ENCODE results near the gene DNTT. TPM values are rescaled to one million over a fixed set of nuclear protein-coding genes. Genes with fewer than 3 reads are reported as not detected.

The DNTT gene
- total and polyA plus RNA-seq, 5 experiments from 2014 or later, result not detected

GRCh38 chr10:96378741-96379140 is 74.5 kb downstream of the DNTT start:
- no peak overlapping the region for H3K4me3 Mint-ChIP-seq
- H3K4me1 Mint-ChIP-seq, result peaks cover 10 to 18% (median 12%) of the 10 kb centered on the region in 4 donors
- no peak overlapping the region for H3K27ac Mint-ChIP-seq
- POLR2A ChIA-PET, result no interaction called here
- H3K27me3 Mint-ChIP-seq, result peaks cover 0 to 22% (median 9%) of the 10 kb centered on the region in 5 donors
- ATAC-seq, result no peak
- no peaks in the 10 kb centered on the region for H3K9me3 Mint-ChIP-seq
- DNase-seq, result no peak
- H3K36me3 Mint-ChIP-seq, result no peaks in the 10 kb centered on the region

GRCh38 chr10:96379758-96380157 is 75.5 kb downstream of the DNTT start:
- Mint-ChIP-seq H3K9me3 (no peaks in the 10 kb centered on the region), H3K27me3 (peaks cover 0 to 23% (median 9%) of the 10 kb centered on the region in 5 donors), H3K36me3 (no peaks in the 10 kb centered on the region), H3K4me3 (no peak overlapping the region), H3K4me1 (peaks cover 7 to 11% (median 9%) of the 10 kb centered on the region in 4 donors), H3K27ac (no peak overlapping the region)
- POLR2A ChIA-PET, result no interaction called here
- ATAC-seq, result no peak
- no peak for DNase-seq

- no peak for ATAC-seq
- no peaks in the 10 kb centered on the region for H3K36me3 Mint-ChIP-seq
- peaks cover 0 to 1% (median 0%) of the 10 kb centered on the region in 4 donors for H3K4me1 Mint-ChIP-seq
- peaks cover 0 to 18% (median 9%) of the 10 kb centered on the region in 5 donors for H3K27me3 Mint-ChIP-seq
- POLR2A ChIA-PET, result no interaction called here
- peak overlapping the region in 1 of 10 donors; percentile 11 for H3K27ac Mint-ChIP-seq
- no peaks in the 10 kb centered on the region for H3K9me3 Mint-ChIP-seq
- H3K4me3 Mint-ChIP-seq, result no peak overlapping the region
- DNase-seq, result no peak
Measured at GRCh38 chr10:96380821-96381220, 76.6 kb downstream of the DNTT start.

- POLR2A ChIA-PET, result no interaction called here
- DNase-seq, result no peak
- Mint-ChIP-seq H3K4me3 (no peak overlapping the region), H3K27ac (no peak overlapping the region), H3K4me1 (no peaks in the 10 kb centered on the region), H3K27me3 (peaks cover 6 to 20% (median 18%) of the 10 kb centered on the region in 5 donors), H3K36me3 (no peaks in the 10 kb centered on the region), H3K9me3 (no peaks in the 10 kb centered on the region)
- ATAC-seq, result no peak
Measured at GRCh38 chr10:96384506-96384905, 80.3 kb downstream of the DNTT start.

- Mint-ChIP-seq H3K4me3 (no peak overlapping the region), H3K27me3 (peaks cover 6 to 21% (median 11%) of the 10 kb centered on the region in 5 donors), H3K27ac (no peak overlapping the region), H3K4me1 (no peaks in the 10 kb centered on the region), H3K9me3 (no peaks in the 10 kb centered on the region), H3K36me3 (no peaks in the 10 kb centered on the region)
- DNase-seq (no peak), ATAC-seq (no peak)
- POLR2A ChIA-PET, result no interaction called here
Measured at GRCh38 chr10:96387161-96387560, 82.9 kb downstream of the DNTT start.

- Mint-ChIP-seq H3K27ac (no peak overlapping the region), H3K4me3 (no peak overlapping the region), H3K9me3 (no peaks in the 10 kb centered on the region), H3K4me1 (no peaks in the 10 kb centered on the region), H3K36me3 (no peaks in the 10 kb centered on the region), H3K27me3 (peaks cover 6 to 21% (median 11%) of the 10 kb centered on the region in 5 donors)
- ATAC-seq (no peak), DNase-seq (no peak)
- POLR2A ChIA-PET, result no interaction called here
Measured at GRCh38 chr10:96387601-96388000, 83.4 kb downstream of the DNTT start.

Other genes with a start within 250 kb of the DNTT start
- gene ZNF518A, start 174.1 kb upstream of the DNTT start, total RNA-seq, result 10 to 100 TPM; 25.8 to 26.0 TPM
- gene ZNF518A, start 174.1 kb upstream of the DNTT start, polyA plus RNA-seq, result 10 to 100 TPM in 2 of 3 donors, 1 to 10 TPM in 1; 7.6 to 11.2 (median 10.2) TPM
- gene BLNK, start 32.9 kb upstream of the DNTT start, total RNA-seq, result 1 to 10 TPM; 5.2 to 5.6 TPM
- under 1 TPM in 1 of 3 donors, not detected in 2; 0.15 TPM for gene BLNK, start 32.9 kb upstream of the DNTT start, polyA plus RNA-seq
- gene OPALIN, start 54.6 kb downstream of the DNTT start, total RNA-seq, result not detected
- gene OPALIN, start 54.6 kb downstream of the DNTT start, polyA plus RNA-seq, result not detected
- gene TLL2, start 209.5 kb downstream of the DNTT start, total RNA-seq, result under 1 TPM; 0.13 to 0.14 TPM
- not detected for gene TLL2, start 209.5 kb downstream of the DNTT start, polyA plus RNA-seq